ENCODE measurements around the gene RSAD2.
A peak's percentile ranks its signal among the peaks of the same experiment; 100 is the strongest.

The RSAD2 gene

DNA sequence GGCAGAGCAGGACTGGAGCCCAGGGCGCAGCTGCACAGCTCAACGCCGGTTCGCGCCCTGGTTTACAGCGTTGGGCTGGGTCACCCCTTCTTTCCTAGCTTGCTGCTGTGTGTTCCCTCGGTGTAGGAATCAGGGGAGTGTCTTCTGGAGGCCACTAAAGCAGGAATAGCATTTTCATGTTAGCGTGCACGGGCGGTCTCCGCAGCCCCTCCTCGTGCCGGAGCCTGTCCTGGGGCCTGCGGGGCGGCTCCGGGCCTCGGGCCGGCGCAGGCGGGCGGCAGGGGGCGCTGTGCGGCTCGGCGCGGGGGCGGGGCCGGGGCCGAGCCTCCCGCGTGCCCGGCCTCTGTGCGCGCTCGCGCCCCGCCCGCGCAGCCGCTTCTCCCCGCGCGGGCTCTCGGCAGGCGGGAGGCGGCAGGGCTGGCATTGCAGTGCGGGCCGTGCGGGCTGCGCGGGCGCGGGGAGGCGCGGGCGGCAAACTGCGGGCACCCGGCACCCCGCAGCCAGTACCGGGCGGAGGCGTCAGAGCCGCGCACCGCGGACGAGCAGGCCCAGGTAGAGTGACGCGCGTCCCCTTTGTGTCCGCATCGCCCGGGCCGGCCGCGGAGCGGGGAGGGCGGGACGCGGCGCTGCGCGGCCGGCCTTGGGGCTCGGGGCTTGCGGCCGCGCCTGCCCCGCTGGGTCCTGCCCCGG, 39.6 kb downstream of the RSAD2 start, which contains the start of gene RNF144A:
Gene RNF144A, plus strand, starts transcription at position 342 of the 690 bp plus-strand sequence. CDS start 79,515 bp downstream, outside the sequence.
- no peaks in the 10 kb centered on the region for H3K79me2 ChIP-seq (ENCODE audit: insufficient read depth, low read length)
- no peak within 1 kb of the TSS for H2AFZ ChIP-seq (ENCODE audit: low read depth, low read length, severe bottlenecking)
- peak within 1 kb of the TSS; percentile 50 for H3K9ac ChIP-seq (ENCODE audit: low read length)
- H3F3A ChIP-seq (ENCODE audit: insufficient read depth) = no peaks in the 10 kb centered on the region
- H3K9me3 ChIP-seq (ENCODE audit: insufficient read depth, low read length) = no peaks in the 10 kb centered on the region
- TF ChIP-seq, protein P1, sequence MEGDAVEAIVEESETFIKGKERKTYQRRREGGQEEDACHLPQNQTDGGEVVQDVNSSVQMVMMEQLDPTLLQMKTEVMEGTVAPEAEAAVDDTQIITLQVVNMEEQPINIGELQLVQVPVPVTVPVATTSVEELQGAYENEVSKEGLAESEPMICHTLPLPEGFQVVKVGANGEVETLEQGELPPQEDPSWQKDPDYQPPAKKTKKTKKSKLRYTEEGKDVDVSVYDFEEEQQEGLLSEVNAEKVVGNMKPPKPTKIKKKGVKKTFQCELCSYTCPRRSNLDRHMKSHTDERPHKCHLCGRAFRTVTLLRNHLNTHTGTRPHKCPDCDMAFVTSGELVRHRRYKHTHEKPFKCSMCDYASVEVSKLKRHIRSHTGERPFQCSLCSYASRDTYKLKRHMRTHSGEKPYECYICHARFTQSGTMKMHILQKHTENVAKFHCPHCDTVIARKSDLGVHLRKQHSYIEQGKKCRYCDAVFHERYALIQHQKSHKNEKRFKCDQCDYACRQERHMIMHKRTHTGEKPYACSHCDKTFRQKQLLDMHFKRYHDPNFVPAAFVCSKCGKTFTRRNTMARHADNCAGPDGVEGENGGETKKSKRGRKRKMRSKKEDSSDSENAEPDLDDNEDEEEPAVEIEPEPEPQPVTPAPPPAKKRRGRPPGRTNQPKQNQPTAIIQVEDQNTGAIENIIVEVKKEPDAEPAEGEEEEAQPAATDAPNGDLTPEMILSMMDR (IDR thresholded peaks at IDR 0.05; ENCODE audit: insufficient read depth, low read length, poor library complexity, severe bottlenecking) = no peak
- TF ChIP-seq EZH2phosphoT487 (conservative IDR thresholded peaks at IDR 0.05; ENCODE audit: low read length) = no peak
- no peaks in the 10 kb centered on the region for H4K20me1 ChIP-seq (ENCODE audit: low read depth, low read length)
- H3K36me3 ChIP-seq (ENCODE audit: low read length) = no peaks in the 10 kb centered on the region
- H3K27me3 ChIP-seq (ENCODE audit: low read length) = no peaks in the 10 kb centered on the region
- no peak within 1 kb of the TSS for H3K27ac ChIP-seq (ENCODE audit: low read depth, low read length)
- peak within 1 kb of the TSS; percentile 47 for H3K4me2 ChIP-seq (ENCODE audit: low read depth, low read length, poor library complexity, severe bottlenecking)
- H3K9me2 ChIP-seq (replicated peaks; ENCODE audit: insufficient read depth, low read length) = no peaks in the 10 kb centered on the region
- H3K4me3 ChIP-seq (ENCODE audit: insufficient read depth, low read length, poor library complexity, severe bottlenecking) = peak within 1 kb of the TSS; percentile 57

DNA sequence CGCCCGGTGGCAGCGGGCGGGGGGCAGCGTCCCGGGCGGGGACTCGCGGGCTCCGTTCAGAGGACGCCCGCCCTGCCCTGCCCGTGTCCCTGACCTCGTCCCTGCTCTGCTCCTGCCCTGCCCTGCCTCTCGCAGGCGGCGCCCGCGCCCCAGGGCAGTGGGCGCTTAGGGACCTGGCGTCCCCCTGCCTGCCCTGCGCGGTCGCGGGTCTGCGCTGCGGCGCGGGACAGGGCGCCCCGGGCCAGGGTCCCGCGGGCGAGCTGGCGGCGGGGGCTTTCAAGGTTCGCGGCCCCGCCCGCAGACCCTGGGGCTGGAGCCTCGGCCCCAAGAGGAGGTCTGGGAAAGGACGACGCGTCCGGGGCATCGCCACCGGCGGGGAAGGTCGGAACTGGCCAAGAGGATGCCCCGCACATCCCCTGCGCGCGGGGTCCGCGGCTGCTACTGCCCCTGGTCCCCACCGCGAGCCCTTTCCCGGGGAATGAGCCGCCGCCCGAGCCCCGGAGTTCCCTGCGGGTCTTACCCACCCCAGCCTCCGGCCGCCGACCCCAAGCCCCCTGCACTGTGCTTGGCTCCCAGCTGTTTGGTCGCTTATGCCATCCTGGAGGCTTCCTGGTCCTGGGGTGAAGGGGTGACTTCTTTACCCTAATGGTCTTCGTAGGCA, 40.3 kb downstream of the RSAD2 start:
- no peaks in the 10 kb centered on the region for H3K9me2 ChIP-seq (replicated peaks; ENCODE audit: insufficient read depth, low read length)
- H3F3A ChIP-seq (ENCODE audit: insufficient read depth) = no peaks in the 10 kb centered on the region
- TF ChIP-seq, protein P1 (IDR thresholded peaks at IDR 0.05; ENCODE audit: insufficient read depth, low read length, poor library complexity, severe bottlenecking) = no peak
- no peak for TF ChIP-seq EZH2phosphoT487 (conservative IDR thresholded peaks at IDR 0.05; ENCODE audit: low read length)
- no peak overlapping the region for H2AFZ ChIP-seq (ENCODE audit: low read depth, low read length, severe bottlenecking)
- H4K20me1 ChIP-seq (ENCODE audit: low read depth, low read length) = no peaks in the 10 kb centered on the region
- no peaks in the 10 kb centered on the region for H3K36me3 ChIP-seq (ENCODE audit: low read length)
- H3K4me3 ChIP-seq (ENCODE audit: insufficient read depth, low read length, poor library complexity, severe bottlenecking) = peak overlapping the region; percentile 57
- H3K9ac ChIP-seq (ENCODE audit: low read length) = peak overlapping the region; percentile 50
- no peaks in the 10 kb centered on the region for H3K79me2 ChIP-seq (ENCODE audit: insufficient read depth, low read length)
- no peaks in the 10 kb centered on the region for H3K9me3 ChIP-seq (ENCODE audit: insufficient read depth, low read length)
- H3K4me2 ChIP-seq (ENCODE audit: low read depth, low read length, poor library complexity, severe bottlenecking) = peak overlapping the region; percentile 47
- H3K27ac ChIP-seq (ENCODE audit: low read depth, low read length) = no peak overlapping the region
- no peaks in the 10 kb centered on the region for H3K27me3 ChIP-seq (ENCODE audit: low read length)

DNA sequence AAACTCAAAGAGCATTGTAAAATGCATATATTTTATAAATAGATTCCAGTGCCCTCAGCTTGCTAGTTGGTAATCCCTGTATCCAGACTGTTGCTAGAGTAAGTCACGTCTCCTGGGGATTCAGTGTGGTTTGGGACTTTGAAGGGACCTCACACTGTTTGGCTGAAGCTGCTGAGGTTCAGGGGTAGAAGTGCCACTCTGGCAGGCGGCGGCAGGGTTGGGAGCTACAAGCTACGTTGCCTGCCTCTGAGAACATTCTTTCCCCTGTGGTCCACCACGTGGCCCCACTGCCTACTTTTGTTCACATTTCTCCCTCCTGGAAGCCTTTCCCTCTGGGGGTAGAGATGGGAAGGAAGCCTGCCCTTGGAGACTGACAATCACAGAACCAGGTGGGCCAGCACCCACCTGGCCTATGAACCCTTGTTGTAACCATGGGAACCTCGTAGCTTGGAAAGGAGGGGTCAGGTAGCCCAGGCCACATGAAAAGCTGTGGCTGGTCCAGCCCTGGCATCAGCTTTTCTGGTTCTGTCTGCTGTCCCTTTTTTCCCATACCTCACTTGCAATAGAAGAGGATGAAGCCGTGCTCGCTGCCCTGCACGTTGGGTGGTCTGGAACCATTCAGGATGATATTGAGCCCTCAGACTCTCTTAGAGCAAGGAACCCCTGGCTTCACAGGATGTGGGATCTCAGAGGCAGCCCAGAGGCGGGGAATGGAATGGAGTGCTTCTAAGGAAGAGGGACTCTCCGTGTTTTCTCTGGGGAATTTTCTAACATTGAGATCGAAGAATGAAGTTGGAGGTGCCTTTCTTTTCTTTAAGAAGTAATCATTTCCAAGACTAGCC, 42.5 kb downstream of the RSAD2 start:
- H3K27me3 ChIP-seq (ENCODE audit: low read length) = no peaks in the 10 kb centered on the region
- no peaks in the 10 kb centered on the region for H4K20me1 ChIP-seq (ENCODE audit: low read depth, low read length)
- H3F3A ChIP-seq (ENCODE audit: insufficient read depth) = no peaks in the 10 kb centered on the region
- H3K9me2 ChIP-seq (replicated peaks; ENCODE audit: insufficient read depth, low read length) = no peaks in the 10 kb centered on the region
- no peak overlapping the region for H2AFZ ChIP-seq (ENCODE audit: low read depth, low read length, severe bottlenecking)
- H3K9me3 ChIP-seq (ENCODE audit: insufficient read depth, low read length) = no peaks in the 10 kb centered on the region
- no peak overlapping the region for H3K9ac ChIP-seq (ENCODE audit: low read length)
- H3K4me3 ChIP-seq (ENCODE audit: insufficient read depth, low read length, poor library complexity, severe bottlenecking) = no peak overlapping the region
- H3K36me3 ChIP-seq (ENCODE audit: low read length) = no peaks in the 10 kb centered on the region
- no peak overlapping the region for H3K27ac ChIP-seq (ENCODE audit: low read depth, low read length)
- H3K79me2 ChIP-seq (ENCODE audit: insufficient read depth, low read length) = no peaks in the 10 kb centered on the region
- no peak overlapping the region for H3K4me2 ChIP-seq (ENCODE audit: low read depth, low read length, poor library complexity, severe bottlenecking)
- TF ChIP-seq, protein P1 (IDR thresholded peaks at IDR 0.05; ENCODE audit: insufficient read depth, low read length, poor library complexity, severe bottlenecking) = no peak
- no peak for TF ChIP-seq EZH2phosphoT487 (conservative IDR thresholded peaks at IDR 0.05; ENCODE audit: low read length)
